Loucy (cell line): ENCODE data around the gene RNF4.

ENCODE experiments used
- CTCF ChIP-seq: fragments of 200-600 bp; sonication (generic); conservative IDR thresholded peaks from 2 replicates; pipeline ENCODE4 v1.5.1; 2014; ENCODE audit warnings: mild to moderate bottlenecking, antibody characterized with exemption, low read length
- EZH2phosphoT487 ChIP-seq: fragments of 200-600 bp; IDR thresholded peaks from 2 replicates; pipeline ENCODE4 v1.6.1; 2018; ENCODE audit warnings: antibody characterized with exemption, mild to moderate bottlenecking, moderate library complexity, borderline replicate concordance

DNA sequence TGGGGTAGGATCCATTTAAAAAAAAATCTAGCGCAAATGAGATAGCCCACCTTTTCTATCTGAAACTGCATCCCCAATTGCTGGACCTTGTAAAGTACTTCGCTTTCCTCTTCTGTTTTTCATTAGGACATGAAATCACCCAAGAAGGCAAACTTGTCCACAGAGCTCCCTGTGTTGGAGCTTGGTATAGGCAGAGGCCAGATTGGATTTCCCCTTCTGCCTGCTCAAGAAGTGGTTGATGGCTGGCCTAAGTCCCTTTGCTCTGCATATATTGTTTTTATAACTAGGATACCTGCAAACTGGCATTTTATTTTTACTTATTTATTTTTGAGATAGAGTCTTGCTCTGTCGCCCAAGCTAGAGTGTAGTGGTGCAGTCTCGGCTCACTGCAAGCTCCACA is 28.4 kb downstream of the RNF4 start:
- TF ChIP-seq CTCF (no peak), EZH2phosphoT487 (no peak)
